ENCODE data around the gene KRT222.

The KRT222 gene

DNA sequence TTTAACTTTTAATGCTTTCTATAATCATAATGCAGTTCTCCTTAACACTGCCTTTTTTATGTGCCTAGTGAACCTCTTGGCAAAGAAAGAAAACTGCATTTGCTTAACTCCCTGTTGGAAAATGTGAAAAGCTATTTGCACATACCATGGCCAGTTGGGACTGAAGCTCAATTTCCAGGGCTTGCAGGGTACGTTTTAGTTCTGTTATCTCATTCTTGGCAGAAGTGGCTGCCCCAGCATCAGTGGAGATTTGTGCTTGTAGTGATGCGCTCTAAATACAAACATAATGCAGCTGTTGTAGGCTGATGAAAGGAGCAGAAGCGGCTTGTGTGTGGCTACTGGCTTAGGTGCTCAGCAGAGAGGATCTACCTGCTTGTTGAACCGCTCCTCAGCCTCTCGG lies 34.9 kb upstream of the KRT222 start:
- no peak overlapping the region for H3K4me3 ChIP-seq (replicated peaks in 1 of 2; ENCODE audit: low read depth in 2 of 2, low read length in 2 of 2)
- peak in 1 of 2 donors; percentile 5 for DNase-seq (ENCODE audit: low read depth in 2 of 2)
- TF ChIP-seq, protein P1, sequence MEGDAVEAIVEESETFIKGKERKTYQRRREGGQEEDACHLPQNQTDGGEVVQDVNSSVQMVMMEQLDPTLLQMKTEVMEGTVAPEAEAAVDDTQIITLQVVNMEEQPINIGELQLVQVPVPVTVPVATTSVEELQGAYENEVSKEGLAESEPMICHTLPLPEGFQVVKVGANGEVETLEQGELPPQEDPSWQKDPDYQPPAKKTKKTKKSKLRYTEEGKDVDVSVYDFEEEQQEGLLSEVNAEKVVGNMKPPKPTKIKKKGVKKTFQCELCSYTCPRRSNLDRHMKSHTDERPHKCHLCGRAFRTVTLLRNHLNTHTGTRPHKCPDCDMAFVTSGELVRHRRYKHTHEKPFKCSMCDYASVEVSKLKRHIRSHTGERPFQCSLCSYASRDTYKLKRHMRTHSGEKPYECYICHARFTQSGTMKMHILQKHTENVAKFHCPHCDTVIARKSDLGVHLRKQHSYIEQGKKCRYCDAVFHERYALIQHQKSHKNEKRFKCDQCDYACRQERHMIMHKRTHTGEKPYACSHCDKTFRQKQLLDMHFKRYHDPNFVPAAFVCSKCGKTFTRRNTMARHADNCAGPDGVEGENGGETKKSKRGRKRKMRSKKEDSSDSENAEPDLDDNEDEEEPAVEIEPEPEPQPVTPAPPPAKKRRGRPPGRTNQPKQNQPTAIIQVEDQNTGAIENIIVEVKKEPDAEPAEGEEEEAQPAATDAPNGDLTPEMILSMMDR (IDR thresholded peaks at IDR 0.05; ENCODE audit: low read depth, low read length) = no peak

DNA sequence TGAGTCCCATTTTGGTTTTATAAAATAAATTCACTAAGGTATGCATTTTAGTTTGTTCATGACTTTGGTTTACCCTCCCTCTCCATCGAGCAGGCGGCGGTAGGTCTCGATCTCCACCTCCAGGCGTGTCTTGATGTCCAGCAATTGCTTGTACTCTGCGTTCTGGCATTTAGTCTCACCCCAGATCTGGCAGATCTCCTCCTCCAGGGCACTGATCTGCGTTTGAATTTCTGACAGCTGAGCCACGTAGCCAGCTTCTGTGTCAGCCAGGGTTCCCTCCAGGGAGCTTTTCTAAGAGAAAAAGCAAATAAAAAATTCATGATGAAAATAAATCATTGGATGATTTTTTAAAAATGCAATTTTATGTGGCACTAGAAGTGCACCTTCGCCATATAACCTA lies 34.4 kb upstream of the KRT222 start:
- TF ChIP-seq, protein P1 (IDR thresholded peaks at IDR 0.05; ENCODE audit: low read depth, low read length) = no peak
- H3K4me3 ChIP-seq (replicated peaks in 1 of 2; ENCODE audit: low read depth in 2 of 2, low read length in 2 of 2) = no peak overlapping the region
- DNase-seq (ENCODE audit: low read depth in 2 of 2) = no peak

DNA sequence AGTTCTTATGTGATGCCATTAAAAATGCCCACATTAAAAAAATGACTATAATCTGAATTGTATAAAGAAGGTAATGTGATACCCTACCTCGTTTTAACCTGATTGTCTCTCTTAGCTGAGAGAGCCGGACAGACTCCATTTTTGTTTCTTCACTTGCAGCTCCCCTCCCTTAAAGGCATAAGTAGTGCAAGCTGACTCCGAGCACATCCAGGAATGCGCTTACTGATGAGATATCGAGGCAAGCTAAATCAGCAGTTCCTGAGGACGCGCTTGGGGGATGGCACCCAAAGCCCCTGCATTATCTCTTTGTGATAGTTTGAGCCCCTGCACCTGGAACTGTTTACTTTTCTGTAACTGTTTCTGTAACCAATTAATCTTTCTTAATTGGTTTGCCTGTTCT lies 32.3 kb upstream of the KRT222 start:
- no peak overlapping the region for H3K4me3 ChIP-seq (replicated peaks in 1 of 2; ENCODE audit: low read depth in 2 of 2, low read length in 2 of 2)
- TF ChIP-seq, protein P1 (IDR thresholded peaks at IDR 0.05; ENCODE audit: low read depth, low read length) = no peak
- DNase-seq (ENCODE audit: low read depth in 2 of 2) = no peak

DNA sequence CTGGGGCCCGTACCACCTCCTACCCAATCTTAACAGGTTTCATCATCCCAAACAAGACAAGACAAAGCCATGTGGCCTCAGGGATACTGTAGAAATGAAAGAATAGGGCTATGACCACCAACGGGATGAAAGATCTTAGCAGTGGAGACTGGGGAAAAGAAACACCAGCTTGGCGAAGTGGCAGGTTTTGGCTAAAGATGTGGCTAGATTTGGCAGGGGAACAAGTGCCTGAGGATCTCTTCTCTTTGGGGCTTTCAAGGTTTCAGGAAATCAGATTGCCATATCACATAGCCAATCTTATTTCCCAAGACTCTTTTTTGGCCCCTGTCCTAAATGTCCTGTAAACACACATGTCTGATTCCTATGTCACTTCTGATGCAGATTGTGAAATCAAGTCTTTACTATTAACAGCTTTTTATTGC lies 31.7 kb upstream of the KRT222 start:
- DNase-seq (ENCODE audit: low read depth in 2 of 2) = no peak
- no peak overlapping the region for H3K4me3 ChIP-seq (replicated peaks in 1 of 2; ENCODE audit: low read depth in 2 of 2, low read length in 2 of 2)
- TF ChIP-seq, protein P1 (IDR thresholded peaks at IDR 0.05; ENCODE audit: low read depth, low read length) = no peak

DNA sequence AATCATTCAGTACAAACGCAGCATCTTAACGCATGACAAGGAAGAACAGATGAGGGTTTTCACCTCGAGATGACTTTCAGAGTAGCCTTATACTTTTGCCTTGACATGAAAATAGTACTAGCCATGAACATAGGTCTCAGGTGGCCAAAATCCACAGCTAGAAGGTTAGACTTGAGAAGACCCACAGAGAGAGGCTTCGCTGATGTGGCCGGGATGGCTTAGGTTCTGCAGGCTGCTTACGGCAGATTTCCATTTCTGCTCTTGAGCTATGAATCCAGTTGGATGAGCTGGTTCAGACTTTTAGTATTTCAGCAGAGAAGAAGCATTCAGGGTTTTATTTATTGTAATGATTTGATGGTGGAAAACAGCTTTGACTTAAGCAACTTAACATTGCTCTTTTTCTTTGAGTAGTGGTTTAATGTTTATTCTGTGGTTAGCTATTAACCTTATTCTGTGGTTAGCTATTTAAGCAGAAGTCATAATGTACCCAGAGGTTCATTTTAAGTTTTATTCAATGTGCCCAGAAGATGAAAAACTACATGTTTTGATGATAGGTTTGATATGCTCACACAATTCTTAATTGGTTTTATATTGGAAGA lies 31.0 kb upstream of the KRT222 start:
- TF ChIP-seq, protein P1 (IDR thresholded peaks at IDR 0.05; ENCODE audit: low read depth, low read length) = no peak
- H3K4me3 ChIP-seq (replicated peaks in 1 of 2; ENCODE audit: low read depth in 2 of 2, low read length in 2 of 2) = no peak overlapping the region
- DNase-seq (ENCODE audit: low read depth in 2 of 2) = no peak

DNA sequence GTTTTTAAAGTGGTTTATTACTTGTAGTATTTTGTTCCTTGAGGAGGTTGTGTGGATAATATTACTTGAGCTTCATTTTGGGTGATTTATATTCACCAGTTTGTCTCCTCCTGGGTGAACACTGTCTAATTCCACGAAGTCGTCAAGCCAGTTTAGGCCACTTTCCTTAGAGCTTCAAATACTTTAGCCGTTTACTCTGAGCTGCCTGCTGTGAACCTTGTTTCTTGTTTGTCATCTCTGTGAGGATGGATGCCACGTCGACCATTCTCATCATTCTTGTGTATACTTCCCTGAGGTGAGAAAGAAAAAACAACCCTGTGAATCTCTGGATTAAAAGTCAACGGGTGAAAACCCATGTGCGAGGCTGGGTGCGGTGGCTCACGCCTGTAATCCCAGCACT lies 29.6 kb upstream of the KRT222 start:
- no peak overlapping the region for H3K4me3 ChIP-seq (replicated peaks in 1 of 2; ENCODE audit: low read depth in 2 of 2, low read length in 2 of 2)
- TF ChIP-seq, protein P1 (IDR thresholded peaks at IDR 0.05; ENCODE audit: low read depth, low read length) = no peak

DNA sequence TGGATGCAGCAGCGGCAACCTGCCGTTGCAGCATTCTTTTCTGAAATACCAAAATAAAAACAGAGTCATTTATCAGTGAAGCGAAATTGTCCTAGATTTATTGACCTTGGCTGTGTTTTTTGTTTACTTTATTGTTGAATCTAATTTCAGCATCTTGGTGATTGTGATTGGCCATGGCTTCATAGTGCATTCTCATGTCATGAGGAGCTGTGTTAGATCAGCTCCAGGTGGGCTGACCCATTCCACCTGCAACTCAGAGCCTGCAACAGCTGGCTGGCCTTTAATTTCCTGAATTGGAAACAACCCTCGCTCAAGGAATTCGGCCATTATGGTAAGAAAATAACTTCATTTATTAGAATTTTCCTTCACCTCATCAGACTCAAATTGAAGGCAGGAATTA lies 22.1 kb upstream of the KRT222 start:
- TF ChIP-seq, protein P1 (IDR thresholded peaks at IDR 0.05; ENCODE audit: low read depth, low read length) = no peak
- no peak for DNase-seq (ENCODE audit: low read depth in 2 of 2)
- H3K4me3 ChIP-seq (replicated peaks in 1 of 2; ENCODE audit: low read depth in 2 of 2, low read length in 2 of 2) = no peak overlapping the region

More for the DNA sequence above, 29.6 kb upstream of the KRT222 start:
- DNase-seq (ENCODE audit: low read depth in 2 of 2) = no peak
